ENCODE results near the gene XPO1.

The XPO1 gene

GRCh38 chr2:61581716-61582115, 43.6 kb upstream of the XPO1 start:
- H3K18ac ChIP-seq (ENCODE audit: low read length) = no peak overlapping the region
- H3K4me1 ChIP-seq (ENCODE audit: control insufficient read depth, low read depth, low read length) = peaks cover 4% of the 10 kb centered on the region
- H2BK5ac ChIP-seq (ENCODE audit: low read length) = no peak overlapping the region
- H3K36me3 ChIP-seq (ENCODE audit: control insufficient read depth, insufficient read depth, low read length) = no peaks in the 10 kb centered on the region
- H2AK5ac ChIP-seq (ENCODE audit: low read length) = no peak overlapping the region
- H3K56ac ChIP-seq (ENCODE audit: low read length) = no peak overlapping the region
- H2BK15ac ChIP-seq (replicated peaks; ENCODE audit: low read depth) = no peak overlapping the region
- no peak overlapping the region for H3K4ac ChIP-seq (ENCODE audit: low read depth, low read length)
- H2BK120ac ChIP-seq (ENCODE audit: low read depth, low read length) = no peak overlapping the region
- no peak overlapping the region for H3K27ac ChIP-seq (ENCODE audit: low read depth, low read length)
- no peak overlapping the region for H3K23ac ChIP-seq (ENCODE audit: low read length)
- no peak overlapping the region for H4K8ac ChIP-seq (ENCODE audit: low read depth, low read length)
- H3K79me1 ChIP-seq (ENCODE audit: low read length) = no peaks in the 10 kb centered on the region
- no peak overlapping the region for H3K4me3 ChIP-seq (ENCODE audit: low read length)
- no peak for DNase-seq
- no peak overlapping the region for H3K9ac ChIP-seq (ENCODE audit: low read length)
- no peak overlapping the region for H3K4me2 ChIP-seq (ENCODE audit: low read length)
- no peak overlapping the region for H4K5ac ChIP-seq (ENCODE audit: low read length)
- no CpG with 5 or more reads among the region's 1 CpG for WGBS (ENCODE audit: extremely low coverage, insufficient coverage, low lambda C conversion rate)
- H3K27me3 ChIP-seq (ENCODE audit: insufficient read depth, low read length, poor library complexity) = no peaks in the 10 kb centered on the region
- no peaks in the 10 kb centered on the region for H3K79me2 ChIP-seq (ENCODE audit: control insufficient read depth, insufficient read depth, low read length)

- DNase-seq = peak; percentile 54
- Histone ChIP-seq H2BK5ac (ENCODE audit: low read length) (no peak overlapping the region), H3K18ac (ENCODE audit: low read length) (peak overlapping the region; percentile 60), H3K4me2 (ENCODE audit: low read length) (no peak overlapping the region), H3K79me2 (ENCODE audit: control insufficient read depth, insufficient read depth, low read length) (no peaks in the 10 kb centered on the region), H3K4ac (ENCODE audit: low read depth, low read length) (no peak overlapping the region), H3K79me1 (ENCODE audit: low read length) (no peaks in the 10 kb centered on the region), H2BK120ac (ENCODE audit: low read depth, low read length) (peak overlapping the region; percentile 23), H2AK5ac (ENCODE audit: low read length) (no peak overlapping the region), H3K27ac (ENCODE audit: low read depth, low read length) (no peak overlapping the region), H3K36me3 (ENCODE audit: control insufficient read depth, insufficient read depth, low read length) (no peaks in the 10 kb centered on the region), H3K23ac (ENCODE audit: low read length) (no peak overlapping the region), H3K4me1 (ENCODE audit: control insufficient read depth, low read depth, low read length) (no peaks in the 10 kb centered on the region), H3K4me3 (ENCODE audit: low read length) (no peak overlapping the region), H4K8ac (ENCODE audit: low read depth, low read length) (no peak overlapping the region), H3K27me3 (ENCODE audit: insufficient read depth, low read length, poor library complexity) (no peaks in the 10 kb centered on the region), H4K5ac (ENCODE audit: low read length) (no peak overlapping the region), H3K9ac (ENCODE audit: low read length) (no peak overlapping the region), H2BK15ac (replicated peaks; ENCODE audit: low read depth) (no peak overlapping the region), H3K56ac (ENCODE audit: low read length) (no peak overlapping the region)
- no CpG with 5 or more reads among the region's 3 CpGs for WGBS (ENCODE audit: extremely low coverage, insufficient coverage, low lambda C conversion rate)
Observed at GRCh38 chr2:61575447-61575859, 37.3 kb upstream of the XPO1 start.

- no peak overlapping the region for H3K4me2 ChIP-seq (ENCODE audit: low read length)
- H2AK5ac ChIP-seq (ENCODE audit: low read length) = no peak overlapping the region
- H3K23ac ChIP-seq (ENCODE audit: low read length) = no peak overlapping the region
- H2BK5ac ChIP-seq (ENCODE audit: low read length) = no peak overlapping the region
- no peaks in the 10 kb centered on the region for H3K36me3 ChIP-seq (ENCODE audit: control insufficient read depth, insufficient read depth, low read length)
- H3K27me3 ChIP-seq (ENCODE audit: insufficient read depth, low read length, poor library complexity) = no peaks in the 10 kb centered on the region
- no peak overlapping the region for H3K27ac ChIP-seq (ENCODE audit: low read depth, low read length)
- no peak for DNase-seq
- H4K8ac ChIP-seq (ENCODE audit: low read depth, low read length) = no peak overlapping the region
- H3K4me3 ChIP-seq (ENCODE audit: low read length) = no peak overlapping the region
- no peak overlapping the region for H3K4ac ChIP-seq (ENCODE audit: low read depth, low read length)
- no peak overlapping the region for H3K56ac ChIP-seq (ENCODE audit: low read length)
- no peaks in the 10 kb centered on the region for H3K79me1 ChIP-seq (ENCODE audit: low read length)
- no peak overlapping the region for H3K9ac ChIP-seq (ENCODE audit: low read length)
- H3K18ac ChIP-seq (ENCODE audit: low read length) = no peak overlapping the region
- no peaks in the 10 kb centered on the region for H3K4me1 ChIP-seq (ENCODE audit: control insufficient read depth, low read depth, low read length)
- H3K79me2 ChIP-seq (ENCODE audit: control insufficient read depth, insufficient read depth, low read length) = no peaks in the 10 kb centered on the region
- H2BK120ac ChIP-seq (ENCODE audit: low read depth, low read length) = no peak overlapping the region
- no peak overlapping the region for H4K5ac ChIP-seq (ENCODE audit: low read length)
- no CpG with 5 or more reads among the region's 7 CpGs for whole genome bisulfite sequencing (ENCODE audit: extremely low coverage, insufficient coverage, low lambda C conversion rate)
- H2BK15ac ChIP-seq (replicated peaks; ENCODE audit: low read depth) = no peak overlapping the region
Observed at GRCh38 chr2:61566566-61566965, 28.4 kb upstream of the XPO1 start.

- Histone ChIP-seq H3K4me3 (ENCODE audit: low read length) (no peak overlapping the region), H2BK15ac (replicated peaks; ENCODE audit: low read depth) (no peak overlapping the region), H3K23ac (ENCODE audit: low read length) (no peak overlapping the region), H3K36me3 (ENCODE audit: control insufficient read depth, insufficient read depth, low read length) (no peaks in the 10 kb centered on the region), H3K79me2 (ENCODE audit: control insufficient read depth, insufficient read depth, low read length) (no peaks in the 10 kb centered on the region), H3K4ac (ENCODE audit: low read depth, low read length) (no peak overlapping the region), H3K27ac (ENCODE audit: low read depth, low read length) (no peak overlapping the region), H4K8ac (ENCODE audit: low read depth, low read length) (no peak overlapping the region), H2BK5ac (ENCODE audit: low read length) (no peak overlapping the region), H3K4me1 (ENCODE audit: control insufficient read depth, low read depth, low read length) (no peaks in the 10 kb centered on the region), H2BK120ac (ENCODE audit: low read depth, low read length) (no peak overlapping the region), H4K5ac (ENCODE audit: low read length) (no peak overlapping the region), H3K9ac (ENCODE audit: low read length) (no peak overlapping the region), H3K4me2 (ENCODE audit: low read length) (no peak overlapping the region), H3K27me3 (ENCODE audit: insufficient read depth, low read length, poor library complexity) (no peaks in the 10 kb centered on the region), H3K56ac (ENCODE audit: low read length) (no peak overlapping the region), H3K18ac (ENCODE audit: low read length) (no peak overlapping the region), H2AK5ac (ENCODE audit: low read length) (no peak overlapping the region), H3K79me1 (ENCODE audit: low read length) (no peaks in the 10 kb centered on the region)
- WGBS (ENCODE audit: extremely low coverage, insufficient coverage, low lambda C conversion rate) = no CpG with 5 or more reads among the region's 2 CpGs
- DNase-seq = no peak
Observed at GRCh38 chr2:61562615-61563014, 24.5 kb upstream of the XPO1 start.

- Histone ChIP-seq H2BK5ac (ENCODE audit: low read length) (no peak overlapping the region), H3K79me2 (ENCODE audit: control insufficient read depth, insufficient read depth, low read length) (no peaks in the 10 kb centered on the region), H3K56ac (ENCODE audit: low read length) (no peak overlapping the region), H3K4me1 (ENCODE audit: control insufficient read depth, low read depth, low read length) (no peaks in the 10 kb centered on the region), H3K4ac (ENCODE audit: low read depth, low read length) (no peak overlapping the region), H4K5ac (ENCODE audit: low read length) (no peak overlapping the region), H2BK120ac (ENCODE audit: low read depth, low read length) (no peak overlapping the region), H2BK15ac (replicated peaks; ENCODE audit: low read depth) (no peak overlapping the region), H3K27me3 (ENCODE audit: insufficient read depth, low read length, poor library complexity) (no peaks in the 10 kb centered on the region), H4K8ac (ENCODE audit: low read depth, low read length) (no peak overlapping the region), H3K27ac (ENCODE audit: low read depth, low read length) (no peak overlapping the region), H3K9ac (ENCODE audit: low read length) (no peak overlapping the region), H3K79me1 (ENCODE audit: low read length) (no peaks in the 10 kb centered on the region), H2AK5ac (ENCODE audit: low read length) (no peak overlapping the region), H3K18ac (ENCODE audit: low read length) (no peak overlapping the region), H3K23ac (ENCODE audit: low read length) (no peak overlapping the region), H3K4me2 (ENCODE audit: low read length) (no peak overlapping the region), H3K4me3 (ENCODE audit: low read length) (no peak overlapping the region), H3K36me3 (ENCODE audit: control insufficient read depth, insufficient read depth, low read length) (no peaks in the 10 kb centered on the region)
- no peak for DNase-seq
- no CpG with 5 or more reads among the region's 5 CpGs for WGBS (ENCODE audit: extremely low coverage, insufficient coverage, low lambda C conversion rate)
Observed at GRCh38 chr2:61558160-61558559, 20.0 kb upstream of the XPO1 start.

GRCh38 chr2:61557381-61557780, 19.2 kb upstream of the XPO1 start:
- H3K4me3 ChIP-seq (ENCODE audit: low read length) = no peak overlapping the region
- H2BK5ac ChIP-seq (ENCODE audit: low read length) = no peak overlapping the region
- H3K27ac ChIP-seq (ENCODE audit: low read depth, low read length) = no peak overlapping the region
- no peak overlapping the region for H4K8ac ChIP-seq (ENCODE audit: low read depth, low read length)
- H3K79me2 ChIP-seq (ENCODE audit: control insufficient read depth, insufficient read depth, low read length) = no peaks in the 10 kb centered on the region
- no peak overlapping the region for H3K56ac ChIP-seq (ENCODE audit: low read length)
- no peak overlapping the region for H4K5ac ChIP-seq (ENCODE audit: low read length)
- no peaks in the 10 kb centered on the region for H3K27me3 ChIP-seq (ENCODE audit: insufficient read depth, low read length, poor library complexity)
- no peak overlapping the region for H3K18ac ChIP-seq (ENCODE audit: low read length)
- no peak overlapping the region for H3K9ac ChIP-seq (ENCODE audit: low read length)
- H3K4me2 ChIP-seq (ENCODE audit: low read length) = no peak overlapping the region
- DNase-seq = no peak
- no peak overlapping the region for H3K23ac ChIP-seq (ENCODE audit: low read length)
- H2BK120ac ChIP-seq (ENCODE audit: low read depth, low read length) = no peak overlapping the region
- H3K4ac ChIP-seq (ENCODE audit: low read depth, low read length) = no peak overlapping the region
- no peaks in the 10 kb centered on the region for H3K79me1 ChIP-seq (ENCODE audit: low read length)
- WGBS (ENCODE audit: extremely low coverage, insufficient coverage, low lambda C conversion rate) = no CpG with 5 or more reads among the region's 6 CpGs
- H2AK5ac ChIP-seq (ENCODE audit: low read length) = no peak overlapping the region
- H2BK15ac ChIP-seq (replicated peaks; ENCODE audit: low read depth) = no peak overlapping the region
- H3K36me3 ChIP-seq (ENCODE audit: control insufficient read depth, insufficient read depth, low read length) = no peaks in the 10 kb centered on the region
- H3K4me1 ChIP-seq (ENCODE audit: control insufficient read depth, low read depth, low read length) = no peaks in the 10 kb centered on the region
